ENCODE data around the gene GALNTL6. TPM values are rescaled to one million over a fixed set of nuclear protein-coding genes. Genes with fewer than 3 reads are reported as not detected.

Gene GALNTL6
- total RNA-seq, 1 donor = under 0.01 TPM

- Histone ChIP-seq H3K4me3 (ENCODE audit: insufficient read depth, low read length) (no peak overlapping the region), H3K27ac (ENCODE audit: low read depth, low read length) (no peak overlapping the region), H3K4me2 (ENCODE audit: insufficient read depth, low read length) (no peak overlapping the region), H3K4me1 (ENCODE audit: insufficient read depth, low read length) (no peaks in the 10 kb centered on the region), H2AFZ (ENCODE audit: low read length) (no peak overlapping the region), H3K79me2 (ENCODE audit: insufficient read depth, low read length) (no peaks in the 10 kb centered on the region), H3K9me3 (ENCODE audit: low read depth, low read length) (no peaks in the 10 kb centered on the region), H4K20me1 (ENCODE audit: insufficient read depth, low read length) (no peaks in the 10 kb centered on the region), H3K36me3 (ENCODE audit: insufficient read depth, low read length) (no peaks in the 10 kb centered on the region), H3K27me3 (ENCODE audit: insufficient read depth, low read length) (no peaks in the 10 kb centered on the region)
- TF ChIP-seq, protein P1, sequence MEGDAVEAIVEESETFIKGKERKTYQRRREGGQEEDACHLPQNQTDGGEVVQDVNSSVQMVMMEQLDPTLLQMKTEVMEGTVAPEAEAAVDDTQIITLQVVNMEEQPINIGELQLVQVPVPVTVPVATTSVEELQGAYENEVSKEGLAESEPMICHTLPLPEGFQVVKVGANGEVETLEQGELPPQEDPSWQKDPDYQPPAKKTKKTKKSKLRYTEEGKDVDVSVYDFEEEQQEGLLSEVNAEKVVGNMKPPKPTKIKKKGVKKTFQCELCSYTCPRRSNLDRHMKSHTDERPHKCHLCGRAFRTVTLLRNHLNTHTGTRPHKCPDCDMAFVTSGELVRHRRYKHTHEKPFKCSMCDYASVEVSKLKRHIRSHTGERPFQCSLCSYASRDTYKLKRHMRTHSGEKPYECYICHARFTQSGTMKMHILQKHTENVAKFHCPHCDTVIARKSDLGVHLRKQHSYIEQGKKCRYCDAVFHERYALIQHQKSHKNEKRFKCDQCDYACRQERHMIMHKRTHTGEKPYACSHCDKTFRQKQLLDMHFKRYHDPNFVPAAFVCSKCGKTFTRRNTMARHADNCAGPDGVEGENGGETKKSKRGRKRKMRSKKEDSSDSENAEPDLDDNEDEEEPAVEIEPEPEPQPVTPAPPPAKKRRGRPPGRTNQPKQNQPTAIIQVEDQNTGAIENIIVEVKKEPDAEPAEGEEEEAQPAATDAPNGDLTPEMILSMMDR (IDR thresholded peaks at IDR 0.05; ENCODE audit: extremely low read depth, low read depth, low read length) = no peak
- DNase-seq (ENCODE audit: insufficient read length, low spot score, missing footprints) = no peak
Measured at GRCh38 chr4:172654457-172654856, 841.3 kb downstream of the GALNTL6 start.

- no peak overlapping the region for H3K4me2 ChIP-seq (ENCODE audit: insufficient read depth, low read length)
- H3K4me3 ChIP-seq (ENCODE audit: insufficient read depth, low read length) = no peak overlapping the region
- DNase-seq (ENCODE audit: insufficient read length, low spot score, missing footprints) = no peak
- no peaks in the 10 kb centered on the region for H4K20me1 ChIP-seq (ENCODE audit: insufficient read depth, low read length)
- no peaks in the 10 kb centered on the region for H3K4me1 ChIP-seq (ENCODE audit: insufficient read depth, low read length)
- no peak overlapping the region for H3K27ac ChIP-seq (ENCODE audit: low read depth, low read length)
- H3K27me3 ChIP-seq (ENCODE audit: insufficient read depth, low read length) = no peaks in the 10 kb centered on the region
- no peaks in the 10 kb centered on the region for H3K79me2 ChIP-seq (ENCODE audit: insufficient read depth, low read length)
- no peaks in the 10 kb centered on the region for H3K9me3 ChIP-seq (ENCODE audit: low read depth, low read length)
- no peak overlapping the region for H2AFZ ChIP-seq (ENCODE audit: low read length)
- TF ChIP-seq, protein P1 (IDR thresholded peaks at IDR 0.05; ENCODE audit: extremely low read depth, low read depth, low read length) = no peak
- H3K36me3 ChIP-seq (ENCODE audit: insufficient read depth, low read length) = no peaks in the 10 kb centered on the region
Measured at GRCh38 chr4:172656055-172656454, 842.9 kb downstream of the GALNTL6 start.

GRCh38 chr4:172657081-172657480 lies 843.9 kb downstream of the GALNTL6 start:
- TF ChIP-seq, protein P1 (IDR thresholded peaks at IDR 0.05; ENCODE audit: extremely low read depth, low read depth, low read length) = no peak
- H3K27me3 ChIP-seq (ENCODE audit: insufficient read depth, low read length) = no peaks in the 10 kb centered on the region
- H4K20me1 ChIP-seq (ENCODE audit: insufficient read depth, low read length) = no peaks in the 10 kb centered on the region
- no peaks in the 10 kb centered on the region for H3K36me3 ChIP-seq (ENCODE audit: insufficient read depth, low read length)
- H3K79me2 ChIP-seq (ENCODE audit: insufficient read depth, low read length) = no peaks in the 10 kb centered on the region
- H3K27ac ChIP-seq (ENCODE audit: low read depth, low read length) = no peak overlapping the region
- H3K4me1 ChIP-seq (ENCODE audit: insufficient read depth, low read length) = no peaks in the 10 kb centered on the region
- DNase-seq (ENCODE audit: insufficient read length, low spot score, missing footprints) = no peak
- H3K9me3 ChIP-seq (ENCODE audit: low read depth, low read length) = no peaks in the 10 kb centered on the region
- H3K4me3 ChIP-seq (ENCODE audit: insufficient read depth, low read length) = no peak overlapping the region
- no peak overlapping the region for H2AFZ ChIP-seq (ENCODE audit: low read length)
- no peak overlapping the region for H3K4me2 ChIP-seq (ENCODE audit: insufficient read depth, low read length)

GRCh38 chr4:172660251-172660650 lies 847.0 kb downstream of the GALNTL6 start:
- Histone ChIP-seq H3K36me3 (ENCODE audit: insufficient read depth, low read length) (no peaks in the 10 kb centered on the region), H3K27ac (ENCODE audit: low read depth, low read length) (no peak overlapping the region), H3K79me2 (ENCODE audit: insufficient read depth, low read length) (no peaks in the 10 kb centered on the region), H3K27me3 (ENCODE audit: insufficient read depth, low read length) (no peaks in the 10 kb centered on the region), H3K9me3 (ENCODE audit: low read depth, low read length) (no peaks in the 10 kb centered on the region), H4K20me1 (ENCODE audit: insufficient read depth, low read length) (no peaks in the 10 kb centered on the region), H3K4me2 (ENCODE audit: insufficient read depth, low read length) (no peak overlapping the region), H3K4me1 (ENCODE audit: insufficient read depth, low read length) (no peaks in the 10 kb centered on the region), H2AFZ (ENCODE audit: low read length) (no peak overlapping the region), H3K4me3 (ENCODE audit: insufficient read depth, low read length) (no peak overlapping the region)
- TF ChIP-seq, protein P1 (IDR thresholded peaks at IDR 0.05; ENCODE audit: extremely low read depth, low read depth, low read length) = no peak
- DNase-seq (ENCODE audit: insufficient read length, low spot score, missing footprints) = no peak

Data from osteoblast (primary cell).